ENCODE measurements around the gene NADK.
"Not testable (repeated sequence)": the region's sequence is repeated elsewhere in the genome, so short reads cannot be mapped to it uniquely, and the experiment has no call there.

NADK gene

DNA sequence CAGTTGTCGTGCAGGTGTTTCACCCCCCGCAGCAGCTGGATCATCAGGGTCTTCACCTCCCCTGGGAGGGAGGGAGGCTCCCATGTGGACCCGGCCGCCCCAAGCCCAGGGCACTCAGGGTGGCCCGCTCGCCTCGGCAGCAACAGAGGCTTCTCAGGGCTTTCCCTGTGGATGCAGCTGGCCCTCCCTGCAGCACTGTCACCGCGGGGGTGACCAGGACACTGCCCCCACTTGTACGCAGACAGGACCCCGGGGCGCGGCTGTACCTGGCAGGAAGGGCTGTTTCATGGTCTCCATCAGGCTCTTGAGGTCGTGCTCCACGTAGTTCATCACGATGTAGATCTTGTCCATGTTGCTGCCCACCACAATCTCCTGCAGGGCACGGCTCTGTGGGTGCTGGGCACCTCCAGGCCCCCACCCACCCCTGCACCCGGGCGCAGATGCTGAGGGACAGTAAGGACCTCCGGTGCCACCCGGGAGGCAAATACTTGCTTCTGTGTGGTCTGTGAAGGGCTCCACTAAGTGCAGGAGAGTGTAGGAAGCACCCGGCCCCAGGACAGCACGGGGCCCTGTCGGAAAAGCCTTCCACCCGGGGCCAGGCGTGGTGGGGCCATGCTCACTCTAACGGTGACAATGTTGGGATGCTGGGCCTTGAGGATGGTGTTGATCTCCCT lies 73.8 kb downstream of the NADK start:
- not testable (repeated sequence) for DNase-seq (ENCODE audit: low read depth in 2 of 2)

DNA sequence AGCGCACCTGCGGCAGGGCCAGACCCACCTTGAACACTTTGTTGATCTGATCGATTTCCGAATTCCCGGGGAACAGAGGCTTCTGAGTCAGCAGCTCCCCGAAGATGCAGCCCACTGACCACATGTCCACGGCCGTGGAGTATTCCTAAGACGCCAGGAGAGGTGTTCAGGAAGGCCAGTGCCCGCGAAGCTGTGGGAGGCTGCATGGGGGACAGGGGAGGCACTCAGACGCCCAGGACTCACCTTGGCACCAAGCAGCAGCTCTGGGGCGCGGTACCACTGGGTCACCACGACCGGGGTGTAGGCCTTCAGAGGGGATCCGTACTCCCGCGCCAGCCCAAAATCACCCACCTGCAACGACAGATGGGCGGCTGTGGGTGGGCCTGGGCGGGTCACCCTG lies 74.5 kb downstream of the NADK start:
- DNase-seq (ENCODE audit: low read depth in 2 of 2): no peak

GRCh38 chr1:1702506-1702905 lies 75.8 kb downstream of the NADK start:
- not testable (repeated sequence) for DNase-seq (ENCODE audit: low read depth in 2 of 2)
